Stimulated activated memory B cell treated with anti-CD40 and anti-IgM and Interleukin-4, amounts not matched to agents 10 μg/mL and 1 μg/mL and 100 μg/mL, for 72 hours (primary cell): ENCODE results near the gene CEL.
A peak's percentile ranks its signal among the peaks of the same experiment; 100 is the strongest.

ENCODE experiments used
- ATAC-seq: fragments of 150-1000 bp; cut with Tn5 transposase; 2 replicates; pipeline ENCODE4 v1.10.0; 2021
- H3K27ac Mint-ChIP-seq: one replicate; pipeline ENCODE4 v1.8.0; 2022; ENCODE audit warnings: mild to moderate bottlenecking, mixed read lengths
- H3K27me3 Mint-ChIP-seq: one replicate; pipeline ENCODE4 v1.8.0; 2022; ENCODE audit warnings: mixed read lengths
- H3K36me3 Mint-ChIP-seq: one replicate; pipeline ENCODE4 v1.8.0; 2022; ENCODE audit warnings: mixed read lengths
- H3K4me1 Mint-ChIP-seq: one replicate; pipeline ENCODE4 v1.8.0; 2022; ENCODE audit warnings: mixed read lengths
- H3K4me3 Mint-ChIP-seq: one replicate; pipeline ENCODE4 v1.8.0; 2022; ENCODE audit warnings: mild to moderate bottlenecking, moderate library complexity, mixed read lengths
- H3K9me3 Mint-ChIP-seq: one replicate; pipeline ENCODE4 v1.8.0; 2022; ENCODE audit warnings: mixed read lengths

CEL gene

GRCh38 chr9:133098871-133099270 is 37.1 kb downstream of the CEL start:
- Mint-ChIP-seq H3K27me3 (no peaks in the 10 kb centered on the region), H3K27ac (no peak overlapping the region), H3K9me3 (peaks cover 12% of the 10 kb centered on the region), H3K36me3 (peaks cover 68% of the 10 kb centered on the region), H3K4me1 (no peaks in the 10 kb centered on the region), H3K4me3 (no peak overlapping the region)
- no peak for ATAC-seq

GRCh38 chr9:133099726-133100505 is 38.1 kb downstream of the CEL start:
- Mint-ChIP-seq H3K9me3 (peaks cover 11% of the 10 kb centered on the region), H3K27ac (no peak overlapping the region), H3K4me1 (no peaks in the 10 kb centered on the region), H3K36me3 (peaks cover 76% of the 10 kb centered on the region), H3K4me3 (no peak overlapping the region), H3K27me3 (no peaks in the 10 kb centered on the region)
- ATAC-seq: no peak

- peaks cover 9% of the 10 kb centered on the region for H3K9me3 Mint-ChIP-seq
- H3K4me3 Mint-ChIP-seq: no peak overlapping the region
These were observed 39.0 kb downstream of the CEL start for GRCh38 chr9:133100506-133101355.

GRCh38 chr9:133101356-133102189 is 39.8 kb downstream of the CEL start:
- peaks cover 78% of the 10 kb centered on the region for H3K36me3 Mint-ChIP-seq
- H3K4me3 Mint-ChIP-seq: no peak overlapping the region
- H3K4me1 Mint-ChIP-seq: no peaks in the 10 kb centered on the region
- peaks cover under 1% of the 10 kb centered on the region for H3K9me3 Mint-ChIP-seq
- ATAC-seq: no peak
- H3K27ac Mint-ChIP-seq: no peak overlapping the region
- H3K27me3 Mint-ChIP-seq: no peaks in the 10 kb centered on the region

More at GRCh38 chr9:133100506-133101355, 39.0 kb downstream of the CEL start:
- Mint-ChIP-seq H3K36me3 (peaks cover 80% of the 10 kb centered on the region), H3K27me3 (no peaks in the 10 kb centered on the region), H3K4me1 (no peaks in the 10 kb centered on the region), H3K27ac (no peak overlapping the region)
- no peak for ATAC-seq

- H3K36me3 Mint-ChIP-seq: peaks cover 79% of the 10 kb centered on the region
- H3K4me3 Mint-ChIP-seq: no peak overlapping the region
- ATAC-seq: no peak
- no peaks in the 10 kb centered on the region for H3K9me3 Mint-ChIP-seq
- H3K27ac Mint-ChIP-seq: no peak overlapping the region
- H3K4me1 Mint-ChIP-seq: no peaks in the 10 kb centered on the region
- H3K27me3 Mint-ChIP-seq: no peaks in the 10 kb centered on the region
These were observed 40.6 kb downstream of the CEL start for GRCh38 chr9:133102190-133103021.

- Mint-ChIP-seq H3K27me3 (no peaks in the 10 kb centered on the region), H3K4me1 (no peaks in the 10 kb centered on the region), H3K9me3 (no peaks in the 10 kb centered on the region), H3K27ac (no peak overlapping the region), H3K36me3 (peaks cover 78% of the 10 kb centered on the region), H3K4me3 (no peak overlapping the region)
- peak; percentile 67 for ATAC-seq
These were observed 41.6 kb downstream of the CEL start for GRCh38 chr9:133103183-133103986.

GRCh38 chr9:133103987-133104505 is 42.3 kb downstream of the CEL start:
- H3K27me3 Mint-ChIP-seq: no peaks in the 10 kb centered on the region
- H3K36me3 Mint-ChIP-seq: peaks cover 76% of the 10 kb centered on the region
- H3K4me1 Mint-ChIP-seq: no peaks in the 10 kb centered on the region
- ATAC-seq: peak; percentile 5
- H3K4me3 Mint-ChIP-seq: no peak overlapping the region
- H3K27ac Mint-ChIP-seq: no peak overlapping the region
- H3K9me3 Mint-ChIP-seq: no peaks in the 10 kb centered on the region

GRCh38 chr9:133104718-133105460 is 43.1 kb downstream of the CEL start:
- ATAC-seq: no peak
- Mint-ChIP-seq H3K4me1 (no peaks in the 10 kb centered on the region), H3K4me3 (no peak overlapping the region)

GRCh38 chr9:133105461-133105770 is 43.6 kb downstream of the CEL start:
- ATAC-seq: no peak
- H3K27me3 Mint-ChIP-seq: no peaks in the 10 kb centered on the region
- no peaks in the 10 kb centered on the region for H3K4me1 Mint-ChIP-seq
- no peaks in the 10 kb centered on the region for H3K9me3 Mint-ChIP-seq
- no peak overlapping the region for H3K27ac Mint-ChIP-seq
- no peak overlapping the region for H3K4me3 Mint-ChIP-seq
- peaks cover 79% of the 10 kb centered on the region for H3K36me3 Mint-ChIP-seq

More at GRCh38 chr9:133104718-133105460, 43.1 kb downstream of the CEL start:
- no peaks in the 10 kb centered on the region for H3K27me3 Mint-ChIP-seq
- H3K36me3 Mint-ChIP-seq: peaks cover 79% of the 10 kb centered on the region
- no peaks in the 10 kb centered on the region for H3K9me3 Mint-ChIP-seq
- H3K27ac Mint-ChIP-seq: no peak overlapping the region

GRCh38 chr9:133106511-133107244 is 44.9 kb downstream of the CEL start:
- Mint-ChIP-seq H3K36me3 (peaks cover 66% of the 10 kb centered on the region), H3K27ac (no peak overlapping the region)
- ATAC-seq: peak; percentile 28

GRCh38 chr9:133107245-133107722 is 45.5 kb downstream of the CEL start:
- peaks cover 62% of the 10 kb centered on the region for H3K36me3 Mint-ChIP-seq
- H3K4me1 Mint-ChIP-seq: peaks cover 10% of the 10 kb centered on the region
- no peak overlapping the region for H3K27ac Mint-ChIP-seq
- no peaks in the 10 kb centered on the region for H3K27me3 Mint-ChIP-seq
- H3K4me3 Mint-ChIP-seq: no peak overlapping the region
- ATAC-seq: no peak
- H3K9me3 Mint-ChIP-seq: no peaks in the 10 kb centered on the region

More at GRCh38 chr9:133106511-133107244, 44.9 kb downstream of the CEL start:
- Mint-ChIP-seq H3K4me3 (no peak overlapping the region), H3K27me3 (no peaks in the 10 kb centered on the region), H3K9me3 (no peaks in the 10 kb centered on the region), H3K4me1 (peaks cover 4% of the 10 kb centered on the region)

GRCh38 chr9:133107961-133108793 is 46.4 kb downstream of the CEL start:
- H3K27ac Mint-ChIP-seq: no peak overlapping the region
- no peaks in the 10 kb centered on the region for H3K9me3 Mint-ChIP-seq
- no peak for ATAC-seq
- no peaks in the 10 kb centered on the region for H3K27me3 Mint-ChIP-seq
- H3K36me3 Mint-ChIP-seq: peaks cover 55% of the 10 kb centered on the region
- no peak overlapping the region for H3K4me3 Mint-ChIP-seq
- H3K4me1 Mint-ChIP-seq: peaks cover 19% of the 10 kb centered on the region
